ENCODE results near the gene MAGOHB.
"Not testable (repeated sequence)": the region's sequence is repeated elsewhere in the genome, so short reads cannot be mapped to it uniquely, and the experiment has no call there.

The MAGOHB gene

GRCh38 chr12:10614056-10614370 is 604 bp upstream of the MAGOHB start:
- H3K36me3 ChIP-seq (replicated peaks; ENCODE audit: low read depth, low read length) = peaks cover 14% of the 10 kb centered on the region
- no peaks in the 10 kb centered on the region for H3K9me3 ChIP-seq (ENCODE audit: insufficient read depth, low read length)
- H2AFZ ChIP-seq (ENCODE audit: low read depth, low read length) = peak overlapping the region; percentile 67
- H3K79me2 ChIP-seq (ENCODE audit: low read length) = peaks cover 34% of the 10 kb centered on the region
- H3K4me2 ChIP-seq (ENCODE audit: low read length) = peak overlapping the region; percentile 84
- H3K4me3 ChIP-seq (ENCODE audit: low read length) = peak overlapping the region; percentile 86
- no peaks in the 10 kb centered on the region for H4K20me1 ChIP-seq (ENCODE audit: insufficient read depth, low read length)
- H3K9ac ChIP-seq (ENCODE audit: low read length) = peak overlapping the region; percentile 94
- peaks cover 13% of the 10 kb centered on the region for H3K4me1 ChIP-seq (ENCODE audit: low read length)
- H3K27me3 ChIP-seq (ENCODE audit: low read depth, low read length) = peaks cover 12% of the 10 kb centered on the region
- H3K27ac ChIP-seq (ENCODE audit: low read length) = peak overlapping the region; percentile 65
- TF ChIP-seq EZH2phosphoT487 (IDR thresholded peaks at IDR 0.05; ENCODE audit: low read depth) (no peak), CTCF (IDR thresholded peaks at IDR 0.05; ENCODE audit: low read depth, low read length) (no peak)

- Histone ChIP-seq H3K36me3 (replicated peaks; ENCODE audit: low read depth, low read length) (peaks cover 20% of the 10 kb centered on the region), H3K4me2 (ENCODE audit: low read length) (peak overlapping the region; percentile 96), H3K79me2 (ENCODE audit: low read length) (peaks cover 34% of the 10 kb centered on the region), H4K20me1 (ENCODE audit: insufficient read depth, low read length) (no peaks in the 10 kb centered on the region), H2AFZ (ENCODE audit: low read depth, low read length) (peak overlapping the region; percentile 33; the same call in 1 of the 2 replicates), H3K9me3 (ENCODE audit: insufficient read depth, low read length) (no peaks in the 10 kb centered on the region), H3K9ac (ENCODE audit: low read length) (peak overlapping the region; percentile 94), H3K27ac (ENCODE audit: low read length) (peak overlapping the region; percentile 65), H3K4me1 (ENCODE audit: low read length) (peaks cover 13% of the 10 kb centered on the region), H3K27me3 (ENCODE audit: low read depth, low read length) (peaks cover 3% of the 10 kb centered on the region), H3K4me3 (ENCODE audit: low read length) (peak overlapping the region; percentile 86)
- TF ChIP-seq EZH2phosphoT487 (IDR thresholded peaks at IDR 0.05; ENCODE audit: low read depth) (no peak), CTCF (IDR thresholded peaks at IDR 0.05; ENCODE audit: low read depth, low read length) (no peak)
These were observed 443 bp downstream of the MAGOHB start for GRCh38 chr12:10612984-10613348.

GRCh38 chr12:10612110-10612509 is 1.3 kb downstream of the MAGOHB start:
- Histone ChIP-seq H3K36me3 (replicated peaks; ENCODE audit: low read depth, low read length) (peaks cover 24% of the 10 kb centered on the region), H3K79me2 (ENCODE audit: low read length) (peaks cover 34% of the 10 kb centered on the region), H4K20me1 (ENCODE audit: insufficient read depth, low read length) (no peaks in the 10 kb centered on the region), H3K27ac (ENCODE audit: low read length) (no peak overlapping the region), H2AFZ (ENCODE audit: low read depth, low read length) (no peak overlapping the region), H3K9me3 (ENCODE audit: insufficient read depth, low read length) (no peaks in the 10 kb centered on the region), H3K9ac (ENCODE audit: low read length) (peak overlapping the region; percentile 94), H3K27me3 (ENCODE audit: low read depth, low read length) (no peaks in the 10 kb centered on the region), H3K4me1 (ENCODE audit: low read length) (peaks cover 13% of the 10 kb centered on the region), H3K4me3 (ENCODE audit: low read length) (peak overlapping the region; percentile 86), H3K4me2 (ENCODE audit: low read length) (peak overlapping the region; percentile 96)
- TF ChIP-seq EZH2phosphoT487 (IDR thresholded peaks at IDR 0.05; ENCODE audit: low read depth) (no peak), CTCF (IDR thresholded peaks at IDR 0.05; ENCODE audit: low read depth, low read length) (no peak)

GRCh38 chr12:10611258-10611657 is 2.2 kb downstream of the MAGOHB start:
- peaks cover 18% of the 10 kb centered on the region for H3K4me1 ChIP-seq (ENCODE audit: low read length)
- not testable (repeated sequence) for H3K27me3 ChIP-seq (ENCODE audit: low read depth, low read length); H3K4me3 ChIP-seq (ENCODE audit: low read length); H4K20me1 ChIP-seq (ENCODE audit: insufficient read depth, low read length); H3K9me3 ChIP-seq (ENCODE audit: insufficient read depth, low read length); H3K4me2 ChIP-seq (ENCODE audit: low read length); H3K9ac ChIP-seq (ENCODE audit: low read length); H2AFZ ChIP-seq (ENCODE audit: low read depth, low read length); H3K27ac ChIP-seq (ENCODE audit: low read length)
- peaks cover 34% of the 10 kb centered on the region for H3K79me2 ChIP-seq (ENCODE audit: low read length)
- peaks cover 30% of the 10 kb centered on the region for H3K36me3 ChIP-seq (replicated peaks; ENCODE audit: low read depth, low read length)

GRCh38 chr12:10610188-10610587 is 3.2 kb downstream of the MAGOHB start:
- no peak overlapping the region for H3K9ac ChIP-seq (ENCODE audit: low read length)
- TF ChIP-seq CTCF (IDR thresholded peaks at IDR 0.05; ENCODE audit: low read depth, low read length) (no peak), EZH2phosphoT487 (IDR thresholded peaks at IDR 0.05; ENCODE audit: low read depth) (no peak)
- no peaks in the 10 kb centered on the region for H3K27me3 ChIP-seq (ENCODE audit: low read depth, low read length)
- no peak overlapping the region for H2AFZ ChIP-seq (ENCODE audit: low read depth, low read length)
- peaks cover 29% of the 10 kb centered on the region for H3K4me1 ChIP-seq (ENCODE audit: low read length)
- H3K4me2 ChIP-seq (ENCODE audit: low read length) = no peak overlapping the region
- peaks cover 40% of the 10 kb centered on the region for H3K36me3 ChIP-seq (replicated peaks; ENCODE audit: low read depth, low read length)
- H3K4me3 ChIP-seq (ENCODE audit: low read length) = no peak overlapping the region
- no peaks in the 10 kb centered on the region for H3K9me3 ChIP-seq (ENCODE audit: insufficient read depth, low read length)
- peaks cover 34% of the 10 kb centered on the region for H3K79me2 ChIP-seq (ENCODE audit: low read length)
- peaks cover 4% of the 10 kb centered on the region; the same call in 1 of the 2 replicates for H4K20me1 ChIP-seq (ENCODE audit: insufficient read depth, low read length)
- H3K27ac ChIP-seq (ENCODE audit: low read length) = no peak overlapping the region
